WI38 (cell line): ENCODE results near the gene H6PD.

Experiments used
- H3K4me3 ChIP-seq: 2 replicates; pipeline ENCODE4 v1.5.1; 2011; ENCODE audit warnings: low read depth, mild to moderate bottlenecking, control low read depth, low read length
- TF ChIP-seq, protein P1 (sequence below): IDR thresholded peaks from 2 replicates; pipeline ENCODE4 v1.5.1; 2012; ENCODE audit warnings: low read depth, mild to moderate bottlenecking, control low read depth, low read length

Gene H6PD

GRCh38 chr1:9251501-9251900, 16.9 kb downstream of the H6PD start:
- H3K4me3 ChIP-seq: no peak overlapping the region
- TF ChIP-seq, protein P1, sequence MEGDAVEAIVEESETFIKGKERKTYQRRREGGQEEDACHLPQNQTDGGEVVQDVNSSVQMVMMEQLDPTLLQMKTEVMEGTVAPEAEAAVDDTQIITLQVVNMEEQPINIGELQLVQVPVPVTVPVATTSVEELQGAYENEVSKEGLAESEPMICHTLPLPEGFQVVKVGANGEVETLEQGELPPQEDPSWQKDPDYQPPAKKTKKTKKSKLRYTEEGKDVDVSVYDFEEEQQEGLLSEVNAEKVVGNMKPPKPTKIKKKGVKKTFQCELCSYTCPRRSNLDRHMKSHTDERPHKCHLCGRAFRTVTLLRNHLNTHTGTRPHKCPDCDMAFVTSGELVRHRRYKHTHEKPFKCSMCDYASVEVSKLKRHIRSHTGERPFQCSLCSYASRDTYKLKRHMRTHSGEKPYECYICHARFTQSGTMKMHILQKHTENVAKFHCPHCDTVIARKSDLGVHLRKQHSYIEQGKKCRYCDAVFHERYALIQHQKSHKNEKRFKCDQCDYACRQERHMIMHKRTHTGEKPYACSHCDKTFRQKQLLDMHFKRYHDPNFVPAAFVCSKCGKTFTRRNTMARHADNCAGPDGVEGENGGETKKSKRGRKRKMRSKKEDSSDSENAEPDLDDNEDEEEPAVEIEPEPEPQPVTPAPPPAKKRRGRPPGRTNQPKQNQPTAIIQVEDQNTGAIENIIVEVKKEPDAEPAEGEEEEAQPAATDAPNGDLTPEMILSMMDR: no peak

GRCh38 chr1:9253004-9253403, 18.4 kb downstream of the H6PD start:
- TF ChIP-seq, protein P1: no peak
- H3K4me3 ChIP-seq: no peak overlapping the region

DNA sequence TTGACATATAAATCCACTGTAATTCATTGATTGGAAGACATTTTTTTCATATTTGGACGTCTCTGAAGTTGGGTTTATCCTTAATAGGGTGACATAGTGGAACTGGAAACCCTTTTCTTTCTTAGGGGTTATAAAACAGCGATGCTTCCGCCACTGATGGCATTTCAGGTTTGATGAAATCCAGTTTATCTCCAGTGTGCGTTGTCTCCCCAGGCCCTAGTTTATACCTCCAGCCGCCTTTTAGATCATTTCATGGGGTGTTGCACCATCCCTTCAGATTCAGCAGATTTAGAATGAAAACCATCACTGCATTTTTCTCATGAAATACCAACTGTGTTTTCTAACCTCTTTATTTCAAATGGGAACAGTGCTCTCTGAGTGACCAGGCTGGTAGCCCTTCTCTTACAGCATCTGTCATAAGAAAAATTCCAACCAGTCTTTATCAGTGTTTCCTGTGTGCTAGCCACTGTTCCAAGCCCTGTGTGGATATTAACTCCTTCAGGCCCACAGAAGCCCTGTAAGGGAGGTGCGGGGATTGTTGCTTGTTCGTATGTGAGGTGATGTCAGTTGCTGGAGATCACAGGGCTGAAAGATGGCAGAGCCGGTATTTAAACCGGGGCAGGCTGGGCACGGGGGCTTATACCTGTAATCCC, 19.0 kb downstream of the H6PD start:
- TF ChIP-seq, protein P1: no peak
- H3K4me3 ChIP-seq: no peak overlapping the region

GRCh38 chr1:9256332-9256731, 21.8 kb downstream of the H6PD start:
- H3K4me3 ChIP-seq: no peak overlapping the region
- TF ChIP-seq, protein P1: no peak

DNA sequence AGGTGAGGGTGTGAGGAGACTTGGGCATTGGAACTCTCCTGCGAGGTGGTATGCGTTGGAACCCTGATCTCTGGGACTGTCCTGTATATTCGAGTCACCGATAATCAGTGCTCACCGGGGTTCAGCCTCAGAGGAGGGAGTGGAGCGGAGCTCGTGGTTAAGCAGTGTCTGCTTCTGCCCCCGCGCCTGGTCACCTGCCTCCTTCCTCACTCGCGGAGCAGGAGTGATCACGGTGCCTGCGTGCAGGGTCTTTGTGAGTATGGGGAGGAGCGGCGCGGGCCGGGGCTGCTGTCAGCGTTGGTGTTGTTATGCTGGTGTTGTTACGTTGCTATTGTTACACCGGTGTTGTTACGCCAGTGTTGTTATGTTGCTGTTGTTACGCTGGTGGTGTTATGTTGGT, 23.3 kb downstream of the H6PD start:
- no peak overlapping the region for H3K4me3 ChIP-seq

GRCh38 chr1:9258629-9259028, 24.1 kb downstream of the H6PD start:
- TF ChIP-seq, protein P1: no peak
- H3K4me3 ChIP-seq: no peak overlapping the region

More for the DNA sequence above, 23.3 kb downstream of the H6PD start:
- TF ChIP-seq, protein P1: no peak

GRCh38 chr1:9260059-9260766, 25.6 kb downstream of the H6PD start:
- TF ChIP-seq, protein P1: no peak
- no peak overlapping the region for H3K4me3 ChIP-seq
